ENCODE measurements around the gene MTNR1A. TPM values are rescaled to one million over a fixed set of nuclear protein-coding genes. Genes with fewer than 3 reads are reported as not detected.

Gene MTNR1A
- total and polyA plus RNA-seq, 7 donors, result 1.6 to 3.1 TPM; not detected in 5

- WGBS, 2 donors, result 85 to 88% methylated on average over 8 of the region's 8 CpGs
- H3K27me3 ChIP-seq, result no peaks in the 10 kb centered on the region
- no peak for TF ChIP-seq CTCF (IDR thresholded peaks at IDR 0.05)
- H3K4me3 ChIP-seq, result no peak overlapping the region
- H3K27ac ChIP-seq, result no peak overlapping the region
- intact Hi-C loops (cut with DNase I), result loop anchor here (2.0 to 10.0 kb wide), 3 partner anchors 113 to 521 kb away; partner anchors contain the start of gene TLR3
- no peaks in the 10 kb centered on the region for H3K9me3 ChIP-seq
- DNase-seq, result no peak
- peaks cover 6 to 21% (median 9%) of the 10 kb centered on the region in 4 donors for H3K36me3 ChIP-seq
- H3K4me1 ChIP-seq, result peaks cover 0 to 6% (median 0%) of the 10 kb centered on the region in 4 donors
These were observed 30.8 kb upstream of the MTNR1A start for GRCh38 chr4:186586205-186586604.

GRCh38 chr4:186584912-186585311, 29.5 kb upstream of the MTNR1A start:
- Histone ChIP-seq H3K27me3 (no peaks in the 10 kb centered on the region), H3K27ac (no peak overlapping the region), H3K4me1 (peaks cover 0 to 6% (median 0%) of the 10 kb centered on the region in 4 donors), H3K4me3 (no peak overlapping the region), H3K9me3 (no peaks in the 10 kb centered on the region), H3K36me3 (peaks cover 6 to 21% (median 9%) of the 10 kb centered on the region in 4 donors)
- intact Hi-C loops (cut with DNase I), result loop anchor here (10.0 kb wide), 1 partner anchor 520 kb away; the partner anchor contains the start of gene TLR3
- no peak for TF ChIP-seq POLR2A (IDR thresholded peaks at IDR 0.05)
- TF ChIP-seq POLR2AphosphoS5 (IDR thresholded peaks at IDR 0.05), result no peak
- no peak for TF ChIP-seq CTCF (IDR thresholded peaks at IDR 0.05)
- no peak for TF ChIP-seq EP300 (IDR thresholded peaks at IDR 0.05)
- no peak for DNase-seq
- WGBS, 2 donors, result 82 to 84% methylated on average over 6 of the region's 6 CpGs

GRCh38 chr4:186581421-186581820, 26.1 kb upstream of the MTNR1A start:
- Histone ChIP-seq H3K9me3 (no peaks in the 10 kb centered on the region), H3K4me3 (no peak overlapping the region), H3K4me1 (no peaks in the 10 kb centered on the region), H3K27ac (no peak overlapping the region), H3K27me3 (no peaks in the 10 kb centered on the region), H3K36me3 (peaks cover 0 to 10% (median 0%) of the 10 kb centered on the region in 4 donors)
- 97% methylated on average over 6 of the region's 6 CpGs for WGBS, 2 donors
- TF ChIP-seq POLR2AphosphoS5 (IDR thresholded peaks at IDR 0.05), result no peak
- TF ChIP-seq CTCF (IDR thresholded peaks at IDR 0.05), result no peak
- no peak for TF ChIP-seq POLR2A (IDR thresholded peaks at IDR 0.05)
- no peak for TF ChIP-seq EP300 (IDR thresholded peaks at IDR 0.05)
- DNase-seq, result no peak
- intact Hi-C loops (cut with DNase I), result loop anchor here (10.0 kb wide), 1 partner anchor 517 kb away; the partner anchor contains the start of gene TLR3

- no peak overlapping the region for H3K27ac ChIP-seq
- no peak for TF ChIP-seq POLR2AphosphoS5 (IDR thresholded peaks at IDR 0.05)
- no peak for TF ChIP-seq EP300 (IDR thresholded peaks at IDR 0.05)
- no peak for TF ChIP-seq POLR2A (IDR thresholded peaks at IDR 0.05)
- no peak for TF ChIP-seq CTCF (IDR thresholded peaks at IDR 0.05)
- DNase-seq, result no peak
- intact Hi-C loops (cut with DNase I), result loop anchor here (10.0 kb wide), 1 partner anchor 516 kb away; the partner anchor contains the start of gene TLR3
- WGBS, 2 donors, result 92 to 98% methylated on average over 1 of the region's 1 CpG
- H3K36me3 ChIP-seq, result peaks cover 0 to 10% (median 0%) of the 10 kb centered on the region in 4 donors
- no peaks in the 10 kb centered on the region for H3K4me1 ChIP-seq
- H3K4me3 ChIP-seq, result no peak overlapping the region
- H3K27me3 ChIP-seq, result no peaks in the 10 kb centered on the region
- H3K9me3 ChIP-seq, result no peaks in the 10 kb centered on the region
These were observed 25.3 kb upstream of the MTNR1A start for GRCh38 chr4:186580669-186581068.

Measured in sigmoid colon (tissue), 7 donors.